Activated T-helper 2 cell treated with anti-CD3 and anti-CD28 coated beads, Interferon-gamma antibody, Interleukin-2, Interleukin-4, amounts not matched to agents 10 μg/mL and 5 μg/mL and 100 μg/mL, durations not matched to agents 14 hours and 24 hours and 36 hours (primary cell): ENCODE measurements around the gene KCNK1. TPM values are rescaled to one million over a fixed set of nuclear protein-coding genes. Genes with fewer than 3 reads are reported as not detected.
"Not testable (repeated sequence)": the region's sequence is repeated elsewhere in the genome, so short reads cannot be mapped to it uniquely, and the experiment has no call there.

Experiments used
- DNase-seq: peaks from one replicate; pipeline ENCODE4 v3.0.0; 2021; ENCODE audit warnings: low spot score
- H3K27ac Mint-ChIP-seq: one replicate; pipeline ENCODE4 v1.8.0; 2021; ENCODE audit warnings: mixed read lengths
- H3K27me3 Mint-ChIP-seq: one replicate; pipeline ENCODE4 v1.8.0; 2021; ENCODE audit warnings: low read depth, mixed read lengths
- H3K36me3 Mint-ChIP-seq: one replicate; pipeline ENCODE4 v1.8.0; 2021; ENCODE audit warnings: low read depth, mixed read lengths
- H3K4me1 Mint-ChIP-seq: one replicate; pipeline ENCODE4 v1.8.0; 2021; ENCODE audit warnings: low read depth, mixed read lengths
- H3K4me3 Mint-ChIP-seq: one replicate; pipeline ENCODE4 v1.8.0; 2021; ENCODE audit warnings: low read depth, mild to moderate bottlenecking, moderate library complexity, mixed read lengths
- H3K9me3 Mint-ChIP-seq: one replicate; pipeline ENCODE4 v1.8.0; 2021; ENCODE audit warnings: mixed read lengths
- intact Hi-C: fragments of 100-400 bp; cut with micrococcal nuclease; formaldehyde crosslinking; loops from one replicate; pipeline ENCODE4 v1.15.1; 2023
- total RNA-seq: library from RNA; stranded (reverse); gene quantifications from 2 replicates; pipeline ENCODE4 v1.2.3, GENCODE V29; 2022

KCNK1 gene
- total RNA-seq, 1 donor from 2014 or later: 5.4 TPM

DNA sequence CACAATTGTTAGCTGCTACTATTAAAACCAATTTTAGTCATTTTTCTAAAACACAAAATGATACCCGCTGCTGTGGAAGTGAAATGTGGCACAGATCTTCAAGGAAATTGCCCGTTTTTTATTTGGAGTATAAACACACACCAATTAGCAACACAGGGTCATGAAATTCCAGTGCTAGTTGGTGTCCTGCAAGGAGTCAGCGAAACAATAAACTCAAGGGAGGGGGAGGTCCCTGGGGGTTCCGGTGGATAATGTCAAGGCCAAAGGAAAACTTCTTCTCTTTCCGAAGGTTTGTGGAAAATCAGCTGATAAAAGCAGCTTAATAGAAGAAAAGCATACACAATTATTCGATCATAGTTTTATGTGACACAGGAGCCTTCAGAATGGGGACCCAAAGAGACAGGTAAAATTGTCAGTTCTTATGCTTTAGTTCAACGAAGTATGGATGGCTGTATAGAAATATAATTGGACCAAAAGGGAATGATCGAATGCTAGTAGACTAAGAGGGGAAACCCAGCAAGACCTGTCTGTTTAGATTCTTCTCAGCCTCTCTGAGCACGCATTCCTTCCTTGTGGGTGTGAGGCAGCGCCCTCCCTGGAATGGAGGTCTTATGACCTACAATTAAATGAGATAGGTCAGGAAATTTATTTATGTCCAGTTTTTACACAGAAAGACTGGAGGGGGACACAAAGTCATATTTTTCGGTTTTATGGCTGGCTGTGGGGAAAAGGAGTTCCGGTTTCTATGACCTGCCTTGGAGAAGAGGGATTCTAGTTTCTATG, 65.9 kb downstream of the KCNK1 start:
- Mint-ChIP-seq H3K36me3 (no peaks in the 10 kb centered on the region), H3K4me1 (no peaks in the 10 kb centered on the region), H3K27me3 (no peaks in the 10 kb centered on the region), H3K27ac (no peak overlapping the region), H3K4me3 (no peak overlapping the region), H3K9me3 (no peaks in the 10 kb centered on the region)
- intact Hi-C loops: no loop called here
- DNase-seq: no peak

DNA sequence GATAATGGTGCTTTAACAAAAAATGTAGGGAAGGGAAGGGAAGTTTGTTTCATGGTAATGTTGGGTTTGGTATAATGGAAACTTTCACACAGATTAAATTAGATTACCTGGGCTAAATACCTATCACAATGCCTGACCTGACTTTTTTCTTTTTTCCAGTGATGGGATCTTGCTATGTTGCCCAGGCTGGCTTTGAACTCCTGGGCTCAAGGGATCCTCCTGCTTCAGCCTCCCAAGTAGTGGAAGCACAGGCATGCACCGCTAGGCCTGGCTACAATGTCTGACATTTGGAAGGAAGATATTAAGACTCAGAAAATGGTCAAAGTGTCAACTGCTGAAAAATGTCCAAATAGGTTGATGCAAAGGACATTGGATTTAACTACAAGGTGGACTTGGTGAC, 67.4 kb downstream of the KCNK1 start:
- intact Hi-C loops: no loop called here
- H3K4me3 Mint-ChIP-seq: no peak overlapping the region
- no peak overlapping the region for H3K27ac Mint-ChIP-seq
- no peaks in the 10 kb centered on the region for H3K36me3 Mint-ChIP-seq
- no peaks in the 10 kb centered on the region for H3K9me3 Mint-ChIP-seq
- H3K27me3 Mint-ChIP-seq: no peaks in the 10 kb centered on the region
- no peak for DNase-seq
- no peaks in the 10 kb centered on the region for H3K4me1 Mint-ChIP-seq

DNA sequence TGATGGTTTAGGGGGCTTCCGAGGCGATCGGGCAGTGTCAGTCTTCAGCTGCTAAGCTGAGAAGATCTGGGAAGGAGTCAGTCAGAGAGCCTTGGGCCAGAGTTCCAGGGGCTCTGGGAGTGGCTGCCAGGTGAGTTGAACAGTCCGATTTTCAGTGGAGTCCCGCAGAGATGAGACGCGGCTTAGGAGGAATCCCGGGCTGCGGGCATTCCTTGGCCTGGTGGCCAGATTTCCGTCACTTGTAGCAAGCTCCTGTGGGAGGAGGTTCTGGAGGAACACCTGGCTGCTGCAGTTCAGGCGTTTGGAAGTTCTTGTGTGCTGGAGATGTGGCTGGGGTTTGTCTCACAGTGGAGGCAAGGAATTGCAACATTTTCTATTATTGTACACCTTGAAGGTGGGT, 72.7 kb downstream of the KCNK1 start:
- H3K27me3 Mint-ChIP-seq, H3K4me3 Mint-ChIP-seq, intact Hi-C loops, H3K27ac Mint-ChIP-seq, H3K36me3 Mint-ChIP-seq, H3K9me3 Mint-ChIP-seq, DNase-seq, H3K4me1 Mint-ChIP-seq: not testable (repeated sequence)

DNA sequence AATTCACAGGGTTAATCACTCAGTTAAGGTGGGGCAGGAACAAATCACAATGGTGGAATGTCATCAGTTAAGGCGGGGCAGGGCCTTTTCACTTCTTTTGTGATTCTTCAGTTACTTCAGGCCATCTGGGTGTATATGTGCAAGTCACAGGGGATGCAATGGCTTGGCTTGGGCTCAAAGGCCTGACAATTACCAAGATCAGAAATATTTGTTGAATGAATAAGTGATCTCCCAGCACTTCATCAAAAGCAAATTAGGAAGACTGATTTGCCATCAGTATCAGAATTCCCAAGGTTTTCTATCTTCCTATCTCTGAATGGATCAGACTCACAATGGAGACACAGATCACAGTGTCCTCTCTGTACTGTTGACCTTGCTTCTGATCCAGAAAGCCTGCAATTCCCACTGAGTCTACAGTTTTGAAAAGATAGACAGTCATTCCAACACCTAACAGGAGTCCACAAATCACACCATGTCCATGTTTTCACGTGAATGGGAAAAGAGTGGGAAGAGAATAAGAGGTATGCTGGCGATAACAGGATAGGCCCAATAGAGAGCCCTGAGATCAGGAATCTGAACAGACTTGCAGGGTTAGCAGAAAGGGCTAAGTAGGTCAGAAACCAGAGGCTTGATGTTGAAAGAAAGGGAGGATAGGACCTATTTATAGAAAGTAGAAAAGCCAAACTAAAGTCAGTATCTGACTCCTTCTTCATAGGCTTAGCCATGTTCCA, 75.3 kb downstream of the KCNK1 start:
- no peaks in the 10 kb centered on the region for H3K4me1 Mint-ChIP-seq
- H3K27me3 Mint-ChIP-seq: peaks cover 2% of the 10 kb centered on the region
- no peaks in the 10 kb centered on the region for H3K36me3 Mint-ChIP-seq
- H3K27ac Mint-ChIP-seq: no peak overlapping the region
- DNase-seq: no peak
- intact Hi-C loops: no loop called here
- no peak overlapping the region for H3K4me3 Mint-ChIP-seq
- no peaks in the 10 kb centered on the region for H3K9me3 Mint-ChIP-seq

DNA sequence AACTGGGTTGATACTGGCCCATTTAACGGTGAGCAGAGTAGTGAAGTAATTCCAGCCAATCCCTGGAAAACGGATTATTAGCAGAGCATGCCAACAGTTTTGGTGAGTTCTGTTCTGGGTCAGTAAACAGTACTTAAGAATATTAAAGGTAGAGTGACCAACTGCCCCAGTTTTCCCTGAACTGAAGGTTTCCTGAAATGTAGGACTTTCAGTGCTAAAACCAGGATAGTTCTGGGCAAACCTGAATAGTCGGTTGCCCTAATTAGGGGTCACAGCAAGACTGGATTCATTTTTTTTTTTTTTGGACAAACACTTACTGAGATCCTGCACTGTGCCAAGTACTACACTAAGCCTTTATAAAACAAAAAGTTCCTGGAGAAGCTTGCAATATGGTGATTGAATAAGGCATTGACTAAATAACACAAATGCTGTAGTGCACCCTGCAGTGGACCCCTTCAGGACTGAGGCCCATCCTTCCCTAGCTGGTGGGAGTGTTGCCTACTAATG, 75.9 kb downstream of the KCNK1 start:
- DNase-seq: no peak
- H3K4me1 Mint-ChIP-seq: no peaks in the 10 kb centered on the region
- intact Hi-C loops: no loop called here
- H3K9me3 Mint-ChIP-seq: no peaks in the 10 kb centered on the region
- H3K36me3 Mint-ChIP-seq: no peaks in the 10 kb centered on the region
- peaks cover 2% of the 10 kb centered on the region for H3K27me3 Mint-ChIP-seq
- no peak overlapping the region for H3K4me3 Mint-ChIP-seq
- no peak overlapping the region for H3K27ac Mint-ChIP-seq

DNA sequence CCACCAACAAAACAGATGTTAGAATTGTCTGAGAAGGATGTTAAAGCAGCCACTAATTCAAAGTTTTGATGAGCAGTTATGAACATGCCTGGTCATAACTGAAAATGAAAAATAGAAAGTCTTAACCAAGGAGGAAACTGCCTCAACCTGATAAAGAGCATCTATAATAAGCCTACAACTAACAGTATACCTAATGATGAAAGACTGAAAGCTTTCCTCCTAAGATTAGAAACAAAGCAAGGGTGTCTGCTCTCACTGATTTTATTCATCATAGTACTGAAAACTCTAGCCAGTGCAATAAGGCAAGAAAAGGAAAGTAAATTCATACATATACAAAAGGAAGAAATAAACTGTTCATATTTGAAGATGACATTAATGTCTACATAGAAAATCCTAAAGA, 82.0 kb downstream of the KCNK1 start:
- Mint-ChIP-seq H3K27ac (no peak overlapping the region), H3K4me1 (no peaks in the 10 kb centered on the region), H3K9me3 (peaks cover 13% of the 10 kb centered on the region), H3K4me3 (no peak overlapping the region), H3K27me3 (peaks cover 9% of the 10 kb centered on the region), H3K36me3 (no peaks in the 10 kb centered on the region)
- intact Hi-C loops: no loop called here
- no peak for DNase-seq

DNA sequence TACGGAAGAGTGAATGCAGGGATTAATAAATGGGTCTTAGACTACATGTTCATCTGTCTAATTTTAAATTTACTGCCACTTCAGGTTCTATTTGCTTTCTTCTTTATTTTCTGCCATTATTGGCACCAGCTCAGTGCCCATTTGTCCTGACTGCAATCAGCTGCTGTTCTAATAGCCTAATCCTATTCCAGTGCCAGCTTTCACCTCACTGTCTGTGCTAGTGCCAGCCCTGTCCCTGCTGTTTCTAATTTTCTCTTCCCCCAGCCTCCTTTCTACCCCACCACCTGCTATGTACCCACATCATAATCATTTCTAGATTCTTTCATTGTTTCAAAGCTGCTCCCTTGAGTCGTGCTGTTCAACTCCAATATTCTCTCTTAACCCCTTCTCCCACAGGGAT, 86.4 kb downstream of the KCNK1 start:
- Mint-ChIP-seq H3K36me3 (no peaks in the 10 kb centered on the region), H3K27ac (no peak overlapping the region)
- intact Hi-C loops: no loop called here

DNA sequence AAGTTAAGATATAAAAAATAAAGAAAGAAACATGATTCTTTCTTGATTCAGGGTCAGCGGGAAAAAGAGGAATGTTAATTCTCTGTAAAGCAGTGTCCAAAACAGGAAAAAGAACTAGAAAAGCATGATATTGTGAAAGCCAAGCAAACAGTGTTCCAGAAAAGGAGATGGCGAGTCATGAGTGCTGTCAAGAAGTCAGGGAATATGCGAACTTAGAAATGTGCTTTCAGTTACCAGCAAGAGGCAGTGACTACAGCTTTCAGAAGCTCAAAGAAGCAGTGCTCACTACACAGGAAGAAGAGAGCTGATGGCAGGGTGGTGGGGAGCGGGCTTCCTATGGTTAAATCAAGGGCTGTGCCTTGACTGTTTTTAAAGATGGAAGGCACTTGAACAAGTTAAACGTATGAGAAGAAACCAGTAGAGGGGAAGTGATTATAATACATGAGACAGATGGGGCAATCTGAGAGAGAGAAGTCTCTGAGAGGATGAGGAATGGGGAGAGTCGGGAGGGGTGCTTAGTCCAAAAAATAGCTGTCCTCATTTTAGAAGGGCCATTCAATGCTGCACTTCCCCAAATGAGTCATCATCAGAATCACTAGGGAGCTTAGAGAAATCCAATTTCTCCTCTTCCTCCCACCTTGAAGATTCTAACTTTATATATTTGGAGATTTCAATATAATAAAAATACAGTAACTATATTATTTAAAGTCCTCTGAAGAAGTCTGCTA, 90.4 kb downstream of the KCNK1 start:
- H3K36me3 Mint-ChIP-seq: no peaks in the 10 kb centered on the region
- H3K9me3 Mint-ChIP-seq: no peaks in the 10 kb centered on the region
- H3K27ac Mint-ChIP-seq: no peak overlapping the region
- H3K4me3 Mint-ChIP-seq: no peak overlapping the region
- H3K4me1 Mint-ChIP-seq: no peaks in the 10 kb centered on the region
- no peak for DNase-seq
- H3K27me3 Mint-ChIP-seq: peaks cover 12% of the 10 kb centered on the region
- intact Hi-C loops: no loop called here

More for the DNA sequence above, 86.4 kb downstream of the KCNK1 start:
- peaks cover 13% of the 10 kb centered on the region for H3K9me3 Mint-ChIP-seq
- no peak overlapping the region for H3K4me3 Mint-ChIP-seq
- H3K27me3 Mint-ChIP-seq: peaks cover 12% of the 10 kb centered on the region
- H3K4me1 Mint-ChIP-seq: no peaks in the 10 kb centered on the region
- no peak for DNase-seq

DNA sequence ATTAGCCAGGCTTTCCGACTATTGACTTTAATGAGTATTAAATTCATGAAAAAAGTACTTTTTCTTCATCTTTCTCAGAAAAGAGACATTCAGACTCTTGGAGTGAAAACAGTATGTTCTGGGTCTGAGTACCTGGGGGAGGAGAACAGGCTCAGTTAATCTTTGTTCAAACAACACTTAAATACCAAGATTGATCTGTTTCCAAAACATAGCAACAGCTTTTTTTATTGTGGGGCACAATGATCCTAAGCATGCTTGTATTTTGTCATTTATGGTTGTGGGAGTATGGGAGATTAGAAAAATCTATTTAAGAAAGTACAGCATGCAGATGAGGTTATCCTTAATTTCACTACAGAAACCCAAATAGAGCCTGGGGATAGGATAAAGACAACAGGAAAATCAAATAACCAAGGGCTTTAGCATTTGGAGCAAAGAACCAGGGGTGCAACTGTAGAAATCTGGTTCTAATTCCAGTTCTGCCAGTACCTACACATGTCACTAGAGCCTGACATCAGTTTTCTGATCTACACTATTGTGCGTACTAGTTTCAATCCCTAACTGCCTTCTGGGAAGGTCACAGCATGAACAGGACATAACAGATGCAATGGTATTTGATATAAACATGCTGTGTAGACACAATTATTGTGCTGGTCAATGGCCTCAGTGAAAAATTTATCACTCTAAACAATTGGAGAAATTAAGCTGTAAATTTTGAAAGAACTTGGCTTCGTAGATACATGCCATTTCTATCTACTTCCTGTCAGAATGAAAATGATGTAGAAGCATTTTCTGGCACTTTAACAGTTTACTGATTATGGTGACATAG, 91.2 kb downstream of the KCNK1 start:
- H3K27me3 Mint-ChIP-seq: peaks cover 9% of the 10 kb centered on the region

DNA sequence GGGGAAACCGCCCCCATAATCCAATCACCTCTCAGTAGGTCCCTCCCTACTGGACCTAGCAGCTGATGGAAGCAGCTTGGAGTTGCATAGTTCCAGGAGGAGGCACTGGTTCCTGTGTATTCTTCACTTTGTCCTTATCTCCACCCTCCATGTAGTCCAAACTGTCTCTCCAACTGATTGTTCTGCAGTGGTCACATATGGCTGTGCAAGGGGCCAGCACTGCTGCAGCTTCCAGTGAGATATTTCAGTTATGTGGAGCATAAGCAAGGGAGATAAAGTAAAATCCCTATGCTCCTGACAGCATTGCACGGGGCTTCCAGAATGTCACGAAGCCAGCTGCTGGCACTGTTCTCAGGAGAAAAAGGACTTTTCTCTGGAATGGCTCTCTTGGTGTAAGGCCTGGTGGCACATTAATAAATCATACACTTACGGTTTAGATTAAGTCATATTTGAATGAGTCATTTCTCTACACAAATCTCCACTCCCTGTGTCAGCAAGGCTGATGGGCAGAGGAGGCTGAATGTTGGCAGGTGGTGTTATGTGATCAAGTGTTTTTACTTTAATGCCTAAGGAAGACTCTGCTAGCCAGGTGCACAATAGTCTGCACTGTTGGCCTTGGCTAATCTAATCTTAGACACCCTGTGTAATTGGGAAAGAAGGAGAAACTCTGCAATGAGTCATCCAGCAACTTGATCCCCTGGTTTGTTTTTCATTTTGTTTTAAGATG, 93.4 kb downstream of the KCNK1 start:
- intact Hi-C loops: no loop called here
- no peaks in the 10 kb centered on the region for H3K27me3 Mint-ChIP-seq
- no peaks in the 10 kb centered on the region for H3K4me1 Mint-ChIP-seq
- H3K9me3 Mint-ChIP-seq: no peaks in the 10 kb centered on the region
- no peaks in the 10 kb centered on the region for H3K36me3 Mint-ChIP-seq
- H3K4me3 Mint-ChIP-seq: no peak overlapping the region
- no peak for DNase-seq
- H3K27ac Mint-ChIP-seq: no peak overlapping the region

More for the DNA sequence above, 91.2 kb downstream of the KCNK1 start:
- no peaks in the 10 kb centered on the region for H3K36me3 Mint-ChIP-seq
- no peaks in the 10 kb centered on the region for H3K9me3 Mint-ChIP-seq
- DNase-seq: no peak
- no peak overlapping the region for H3K27ac Mint-ChIP-seq
- H3K4me3 Mint-ChIP-seq: no peak overlapping the region
- no peaks in the 10 kb centered on the region for H3K4me1 Mint-ChIP-seq
- intact Hi-C loops: no loop called here

DNA sequence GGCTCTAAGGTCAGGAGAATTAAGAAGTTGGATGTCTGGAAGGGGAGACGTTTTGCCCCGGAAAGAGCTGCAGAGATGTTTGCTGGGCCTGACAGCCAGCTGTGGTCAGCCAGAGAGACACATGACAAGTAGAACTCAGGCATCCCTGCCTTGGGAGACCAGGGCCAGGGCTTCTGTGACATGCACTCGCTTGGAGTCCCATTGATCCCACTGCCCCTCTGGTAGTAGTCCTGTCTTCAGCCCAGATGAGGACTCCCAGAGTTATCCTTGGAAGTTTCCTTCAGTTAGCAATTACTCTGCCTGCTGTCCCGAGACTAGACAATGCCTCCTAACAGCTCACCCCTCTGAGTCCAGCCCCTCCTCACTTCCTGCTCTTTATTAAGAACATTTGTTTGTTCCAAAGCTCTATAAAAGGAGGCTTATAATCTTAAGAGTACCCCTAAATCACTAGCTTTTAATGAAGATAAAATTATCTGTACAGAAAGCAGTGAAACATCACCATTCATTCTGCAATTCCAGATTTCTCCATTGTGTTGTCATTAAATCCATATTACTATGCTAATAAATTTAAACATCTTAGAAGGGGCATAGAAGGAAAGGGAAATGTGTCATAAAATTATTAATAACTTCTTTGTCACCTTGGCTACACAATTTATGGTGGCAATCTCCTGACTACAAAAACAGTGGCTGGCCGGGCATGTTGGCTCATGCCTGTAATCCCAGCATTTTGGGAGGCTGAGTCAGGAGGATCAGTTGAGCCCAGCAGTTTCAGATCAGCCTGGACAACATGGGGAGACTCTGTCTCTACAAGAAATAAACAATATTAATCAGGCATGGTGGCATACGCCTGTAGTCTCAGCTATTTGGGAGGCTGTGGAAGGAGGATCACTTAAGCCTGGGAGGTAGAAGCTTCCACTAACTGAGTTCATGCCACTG, 94.2 kb downstream of the KCNK1 start:
- Mint-ChIP-seq H3K4me3 (no peak overlapping the region), H3K4me1 (no peaks in the 10 kb centered on the region), H3K9me3 (no peaks in the 10 kb centered on the region), H3K36me3 (no peaks in the 10 kb centered on the region), H3K27ac (no peak overlapping the region), H3K27me3 (no peaks in the 10 kb centered on the region)
- no peak for DNase-seq
- intact Hi-C loops: no loop called here
